Activated T-helper 9 cell treated with anti-CD3 and anti-CD28 coated beads, Interleukin-2, amount 50 U/mL, for 16 hours (primary cell): ENCODE results near the gene DTL.

Experiments used
- DNase-seq: peaks from one replicate; pipeline ENCODE4 v3.0.0-alpha.2; 2020; ENCODE audit warnings: low read depth

DTL gene

DNA sequence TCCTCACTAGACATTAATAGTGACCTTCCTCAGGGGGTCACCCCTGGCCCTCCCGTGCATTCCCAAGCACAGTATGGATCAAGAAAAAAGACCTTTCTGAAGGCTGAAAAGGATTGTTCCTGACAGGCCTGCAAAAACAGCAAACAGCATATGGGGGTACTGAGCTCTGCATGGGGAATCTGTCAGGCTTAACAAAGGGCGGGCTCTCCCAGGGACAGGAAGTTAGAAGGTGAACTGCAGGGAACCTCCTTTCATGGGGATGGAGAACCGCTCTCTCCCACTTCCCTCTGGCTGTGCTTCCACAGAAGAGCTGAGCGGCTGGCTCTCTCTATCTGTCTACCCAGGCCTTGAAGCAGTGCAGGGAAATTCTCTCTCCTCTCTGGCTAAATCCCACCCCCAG, 91.7 kb downstream of the DTL start:
- no peak for DNase-seq

DNA sequence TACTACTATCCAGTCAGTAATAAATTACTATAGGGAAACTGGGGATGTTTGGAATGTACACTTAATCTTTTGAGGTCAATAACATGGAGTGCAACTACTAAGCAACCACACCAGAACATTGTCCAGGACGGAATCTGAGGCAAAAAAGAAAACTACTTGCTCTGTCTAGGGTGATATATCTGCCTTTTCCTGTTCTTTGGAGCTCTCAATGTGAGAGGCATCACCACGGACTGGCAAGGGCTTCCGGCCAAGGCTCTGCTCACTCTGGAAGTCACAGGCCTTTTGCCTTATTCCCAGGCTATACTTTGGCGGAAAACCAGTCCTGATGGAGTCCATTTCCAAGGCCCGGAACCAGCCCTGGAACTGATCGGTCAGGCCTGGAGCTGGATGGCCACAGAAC, 94.2 kb downstream of the DTL start:
- DNase-seq: no peak

DNA sequence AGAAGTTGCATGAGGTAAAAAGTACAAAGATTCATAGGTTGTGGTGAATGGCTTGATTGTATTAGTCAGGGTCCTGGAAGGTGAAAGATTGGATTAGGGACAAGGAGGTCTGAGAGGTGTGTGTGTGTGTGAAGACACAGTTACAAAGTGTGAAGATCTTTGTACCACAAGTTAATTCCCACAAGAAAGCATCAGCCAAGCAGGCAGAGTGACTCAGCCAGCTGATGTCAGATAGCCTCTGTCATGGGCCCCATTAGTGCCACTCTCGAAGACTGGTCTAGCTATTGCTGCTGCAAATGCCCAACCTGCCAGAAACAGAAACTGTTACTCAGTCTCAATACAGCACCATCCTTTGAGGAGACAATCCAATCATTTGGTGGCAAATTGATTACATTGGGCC, 96.5 kb downstream of the DTL start:
- DNase-seq: no peak

DNA sequence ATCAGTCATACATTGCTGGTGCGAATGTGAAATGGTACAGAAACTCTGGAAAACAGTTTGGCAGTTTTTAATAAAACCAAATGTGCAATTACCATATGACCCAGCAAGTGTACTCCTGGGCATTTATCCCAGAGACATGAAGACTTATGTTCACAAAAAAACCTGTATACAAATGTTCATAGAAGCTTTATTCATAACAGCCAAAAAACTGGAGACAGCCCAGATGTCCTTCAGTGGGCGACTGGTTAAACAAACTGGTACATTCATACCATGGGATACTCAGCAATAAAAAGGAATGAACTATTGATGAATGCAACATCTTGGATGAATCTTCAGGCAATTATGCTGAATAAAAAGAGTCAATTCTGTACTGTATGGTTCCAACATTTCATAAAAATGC, 97.8 kb downstream of the DTL start:
- DNase-seq: no peak

DNA sequence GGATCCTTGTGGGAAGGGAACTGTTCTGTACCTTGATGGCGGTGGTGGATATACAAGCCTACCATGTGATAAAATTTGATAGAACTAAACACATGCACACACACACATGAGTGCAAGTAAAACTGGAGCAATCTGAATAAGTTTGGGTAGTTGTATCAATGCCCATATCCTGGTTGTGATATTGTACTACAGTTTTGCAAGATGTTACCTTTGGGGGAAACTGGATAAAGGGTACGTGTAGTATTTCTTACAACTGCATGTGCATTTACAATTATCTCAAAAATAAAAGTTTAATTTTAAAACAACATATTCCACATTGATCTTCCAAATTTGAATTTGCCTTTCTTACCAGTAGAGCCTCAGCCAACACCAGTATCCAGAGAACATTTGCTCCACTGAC, 99.6 kb downstream of the DTL start:
- no peak for DNase-seq

DNA sequence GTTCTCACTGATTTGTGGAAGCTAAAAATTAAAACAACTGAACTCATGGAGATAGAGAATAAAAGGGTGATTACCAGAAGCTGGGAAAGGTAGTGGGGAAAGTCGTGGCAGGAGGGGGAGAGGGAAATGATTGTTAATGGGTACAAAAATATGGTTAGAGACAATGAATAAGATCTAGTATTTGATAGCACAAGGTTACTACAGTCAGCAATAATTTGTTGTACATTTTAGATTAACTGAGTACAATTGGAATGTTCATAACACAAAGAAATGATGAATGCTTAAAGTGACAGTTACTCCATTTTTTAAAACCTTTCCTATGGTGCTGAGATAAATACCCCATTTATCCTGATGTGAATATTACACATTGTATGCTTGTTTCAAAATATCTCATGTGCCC, 102.3 kb downstream of the DTL start:
- DNase-seq: no peak

DNA sequence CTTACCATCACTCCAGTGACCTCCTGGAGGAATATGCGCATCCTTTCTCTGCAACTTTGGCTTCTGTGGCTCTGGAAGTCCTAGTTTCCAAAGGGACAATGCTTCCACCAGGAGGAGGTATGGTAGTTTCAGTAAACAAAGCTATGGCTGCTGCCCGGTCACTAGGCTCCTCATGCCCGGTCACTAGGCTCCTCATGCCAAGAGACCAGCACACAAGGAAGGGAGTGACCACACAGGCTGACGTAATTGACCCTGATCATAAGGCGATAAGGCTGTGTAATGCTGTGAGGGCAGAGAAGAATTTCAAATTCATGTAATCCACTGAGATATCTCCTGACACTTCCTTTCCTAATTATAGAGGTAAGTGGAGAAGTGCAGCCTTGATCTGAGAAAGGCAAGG, 102.9 kb downstream of the DTL start:
- no peak for DNase-seq

DNA sequence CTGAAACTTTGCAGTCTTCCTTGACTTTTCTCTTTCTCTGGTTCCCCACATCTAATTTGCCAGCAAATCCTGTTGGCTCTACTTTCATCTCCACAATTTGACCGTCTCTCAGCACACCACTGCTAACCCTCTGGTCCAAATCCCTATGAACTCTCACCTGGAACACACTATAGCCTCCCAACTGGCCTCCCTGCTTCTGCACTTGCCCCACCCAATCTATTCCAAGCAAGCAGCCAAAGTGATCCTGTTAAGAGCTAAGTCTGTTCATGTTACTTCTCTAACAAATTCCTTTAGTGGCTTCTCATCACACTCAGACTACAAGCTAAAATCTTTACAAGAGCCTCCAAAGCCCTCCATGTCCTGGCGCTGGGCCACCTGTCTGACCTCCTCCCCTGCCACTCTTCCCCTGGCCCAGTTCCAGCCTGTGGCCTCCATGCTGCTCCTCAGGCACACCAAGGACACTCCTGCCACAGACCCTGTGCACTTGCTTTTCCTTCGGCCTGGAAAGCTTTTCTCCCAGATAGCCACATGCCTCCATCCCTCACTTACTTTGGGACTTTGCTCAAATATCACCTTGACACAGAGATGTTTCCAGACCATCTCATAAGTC, 104.1 kb downstream of the DTL start:
- no peak for DNase-seq

DNA sequence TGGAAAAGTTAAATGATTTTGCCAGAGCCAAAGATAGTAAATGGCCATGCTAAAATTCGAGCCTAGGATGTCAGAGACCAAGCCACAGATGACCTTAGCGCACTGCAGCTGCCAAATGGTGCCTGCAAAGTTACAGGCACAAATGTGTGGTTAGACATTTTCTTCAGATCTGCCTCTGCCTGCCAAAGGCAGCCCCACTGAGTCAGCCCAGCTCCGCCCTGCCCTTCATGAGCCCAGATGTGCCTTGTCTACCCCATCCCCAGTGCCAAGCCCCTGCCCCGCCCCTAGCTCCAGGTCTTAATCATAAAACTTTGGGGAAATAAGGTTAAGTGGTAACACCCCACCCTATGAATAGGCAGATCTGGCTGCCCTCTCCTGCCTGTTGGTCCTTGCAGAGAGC, 105.9 kb downstream of the DTL start:
- DNase-seq: no peak

DNA sequence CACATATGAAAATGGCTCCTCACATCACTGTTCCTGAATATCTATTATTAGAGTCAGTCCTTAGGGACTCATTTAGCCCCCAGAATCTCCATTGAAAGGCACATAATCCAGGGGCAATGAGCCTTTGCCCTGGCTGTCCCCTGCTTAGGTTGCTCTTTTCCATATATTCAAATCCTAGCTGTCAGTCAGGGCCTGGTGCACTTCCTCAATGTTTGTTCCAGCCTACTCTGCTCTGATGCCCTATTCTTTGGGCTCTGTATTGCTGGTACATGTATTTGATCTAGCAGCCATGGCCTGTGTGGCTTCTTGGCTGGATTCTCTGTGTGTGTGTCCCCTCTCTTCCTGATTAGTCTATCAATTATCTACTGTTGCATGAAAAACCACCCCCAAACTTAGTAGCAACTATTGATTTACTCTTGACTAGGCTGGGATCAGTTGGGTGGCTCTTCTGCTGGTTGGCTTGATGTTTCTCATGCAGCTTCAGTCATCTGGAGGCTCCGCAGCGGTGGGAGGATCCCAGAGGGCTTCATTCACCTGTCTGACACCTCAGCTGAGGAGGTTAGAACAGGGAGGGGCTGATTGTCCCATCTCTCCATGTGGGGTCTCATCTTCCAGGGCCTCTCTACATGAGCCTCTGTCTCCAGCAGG, 107.5 kb downstream of the DTL start:
- DNase-seq: no peak

DNA sequence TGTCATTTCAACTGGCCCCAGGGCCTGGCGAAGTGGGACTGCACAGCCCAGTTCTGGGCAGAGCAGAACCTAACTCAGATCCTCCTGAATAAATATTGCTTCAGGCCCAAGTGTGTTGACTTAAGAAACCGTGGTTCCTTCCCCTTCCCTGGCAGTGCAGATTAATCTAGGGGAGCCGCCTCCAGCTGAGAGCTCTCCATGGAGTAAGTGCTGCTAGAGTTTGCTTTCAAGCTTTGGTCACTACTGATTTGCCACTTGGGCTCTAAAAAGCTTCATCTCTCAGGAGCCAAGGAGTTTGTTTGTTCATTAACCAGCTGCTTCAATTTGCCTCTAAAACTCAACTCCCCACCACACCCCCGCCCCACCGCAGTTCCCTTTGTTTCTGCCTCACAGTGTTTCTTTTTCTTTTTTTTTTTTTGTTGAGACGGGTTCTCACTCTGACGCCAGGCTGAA, 112.1 kb downstream of the DTL start:
- no peak for DNase-seq

DNA sequence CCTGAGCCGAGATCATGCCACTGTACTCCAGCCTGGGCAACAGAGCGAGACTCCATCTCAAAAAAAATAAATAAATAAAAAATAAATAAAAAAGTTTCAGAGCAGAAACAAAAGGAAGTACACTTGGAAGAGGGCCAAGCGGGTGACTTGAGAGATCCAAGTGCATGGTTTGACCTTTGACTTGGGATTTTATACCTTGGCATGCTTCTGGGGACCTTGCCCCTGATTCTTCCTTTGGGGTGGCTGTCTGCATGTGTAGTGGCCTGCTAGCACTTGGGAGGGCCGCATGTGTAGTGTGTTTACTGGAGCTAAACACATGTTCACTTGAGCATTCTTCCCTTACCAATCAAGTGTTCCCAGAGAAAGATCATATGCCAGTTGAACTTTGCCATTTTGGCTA, 114.0 kb downstream of the DTL start:
- DNase-seq: no peak

DNA sequence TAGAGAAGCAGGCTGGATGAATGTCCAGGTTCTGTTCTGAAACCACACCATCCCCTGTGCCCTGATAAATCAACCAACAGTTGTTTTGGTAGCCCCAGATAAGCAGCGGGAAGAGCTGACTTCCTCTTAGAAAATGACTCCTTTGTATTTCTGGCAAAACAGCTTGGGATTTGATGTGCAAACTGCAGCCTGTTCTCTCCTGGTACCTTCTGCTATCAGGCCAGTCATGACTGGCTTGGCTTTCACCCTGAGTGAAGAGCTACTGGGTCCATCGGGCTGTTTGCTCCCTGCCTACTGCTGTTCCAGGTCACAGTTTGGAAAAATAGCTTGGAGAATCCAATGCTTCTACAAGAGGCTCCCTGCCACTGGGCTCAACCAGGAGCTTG, 116.8 kb downstream of the DTL start:
- no peak for DNase-seq

DNA sequence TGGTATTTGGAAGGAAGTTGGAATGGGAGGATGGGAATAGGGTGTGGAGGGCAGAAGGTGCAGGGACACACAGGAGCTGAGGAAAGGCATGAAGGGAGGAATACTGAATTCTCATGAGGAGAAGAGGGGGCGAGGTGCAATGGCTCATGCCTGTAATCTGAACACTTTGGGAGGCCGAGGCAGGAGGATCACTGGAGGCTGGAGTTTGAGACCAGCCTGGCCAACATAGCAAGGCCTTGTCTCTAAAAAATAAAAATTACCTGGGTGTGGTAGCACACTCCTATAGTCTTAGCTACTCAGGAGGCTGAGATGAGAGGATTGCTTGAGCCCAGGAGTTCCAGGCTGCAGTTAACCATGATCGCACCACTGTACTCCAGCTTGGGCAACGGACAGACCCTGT, 117.3 kb downstream of the DTL start:
- no peak for DNase-seq

DNA sequence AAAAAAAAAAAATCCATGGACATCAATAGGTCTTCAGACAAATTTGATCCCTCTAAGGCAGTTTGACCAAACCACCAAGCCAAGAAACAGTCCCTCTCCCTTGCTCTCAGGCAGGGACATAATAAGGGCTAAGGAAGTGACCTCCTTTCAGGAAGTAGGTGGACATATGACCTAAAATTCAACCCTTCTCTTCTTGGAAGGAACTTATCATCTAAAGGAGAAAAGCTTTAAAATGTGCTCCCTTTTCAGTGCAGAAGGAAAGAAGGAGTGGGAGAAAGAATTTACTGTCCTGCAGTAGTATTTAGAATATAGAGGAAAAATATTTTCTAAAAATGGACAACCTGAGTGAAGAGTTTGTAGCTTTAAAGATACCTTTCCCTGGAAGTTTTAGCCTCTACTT, 118.1 kb downstream of the DTL start:
- no peak for DNase-seq
